H7 (cell line): ENCODE measurements around the gene RHBDL1. TPM values are rescaled to one million over a fixed set of nuclear protein-coding genes. Genes with fewer than 3 reads are reported as not detected.
A peak's percentile ranks its signal among the peaks of the same experiment; 100 is the strongest.
"Not testable (repeated sequence)": the region's sequence is repeated elsewhere in the genome, so short reads cannot be mapped to it uniquely, and the experiment has no call there.

Source experiments
- DNase-seq: peaks from one replicate; pipeline ENCODE4 v3.0.0; 2012
- H3K27me3 ChIP-seq: 2 replicates; pipeline ENCODE4 v1.6.0; 2011; ENCODE audit warnings: mild to moderate bottlenecking, low read length; ENCODE audit not compliant: control insufficient read depth, insufficient read depth
- H3K36me3 ChIP-seq: replicated peaks from 2 replicates; pipeline ENCODE4 v1.5.1; 2011; ENCODE audit warnings: low read length; ENCODE audit not compliant: control insufficient read depth, insufficient read depth
- H3K4me3 ChIP-seq: 2 replicates; pipeline ENCODE4 v1.5.1; 2011; ENCODE audit warnings: low read depth, mild to moderate bottlenecking, control low read depth, low read length, moderate library complexity; ENCODE audit not compliant: insufficient read depth
- total RNA-seq: library from RNA; depleted of rRNA; stranded (reverse); fragments of >200 nt; shearing (Covaris generic); gene quantifications from 2 replicates; pipeline ENCODE4 v1.2.3, GENCODE V29; 2014

The RHBDL1 gene
- total RNA-seq, 1 experiment from 2014 or later = 3.1 TPM

GRCh38 chr16:704552-705380 is 29.3 kb downstream of the RHBDL1 start:
- Histone ChIP-seq H3K27me3 (peaks cover 90% of the 10 kb centered on the region), H3K4me3 (peak overlapping the region; percentile 54; the same call in 1 of the 2 replicates), H3K36me3 (no peaks in the 10 kb centered on the region)
- DNase-seq = peak; percentile 86

GRCh38 chr16:705431-706188 is 30.1 kb downstream of the RHBDL1 start, which contains the start of gene FBXL16:
Gene FBXL16 (minus strand): TSS chr16:705801. CDS start chr16:697405, 8,396 bp downstream.
- DNase-seq = peak; percentile 95
- H3K36me3 ChIP-seq = no peaks in the 10 kb centered on the region
- H3K27me3 ChIP-seq = peaks cover 86% of the 10 kb centered on the region
- peak within 1 kb of the TSS; percentile 54 for H3K4me3 ChIP-seq

- H3K27me3 ChIP-seq = peaks cover 81% of the 10 kb centered on the region
- H3K4me3 ChIP-seq = peak overlapping the region; percentile 44
- DNase-seq = peak; percentile 89
- H3K36me3 ChIP-seq = no peaks in the 10 kb centered on the region
Observed at GRCh38 chr16:706189-707061, 31.0 kb downstream of the RHBDL1 start.

GRCh38 chr16:707062-707538 is 31.6 kb downstream of the RHBDL1 start:
- peaks cover 74% of the 10 kb centered on the region for H3K27me3 ChIP-seq
- no peak for DNase-seq
- H3K36me3 ChIP-seq = no peaks in the 10 kb centered on the region
- H3K4me3 ChIP-seq = no peak overlapping the region

GRCh38 chr16:708019-708418 is 32.5 kb downstream of the RHBDL1 start:
- no peak for DNase-seq
- Histone ChIP-seq H3K36me3 (no peaks in the 10 kb centered on the region), H3K27me3 (peaks cover 65% of the 10 kb centered on the region), H3K4me3 (no peak overlapping the region)

- Histone ChIP-seq H3K27me3 (peaks cover 58% of the 10 kb centered on the region), H3K4me3 (no peak overlapping the region), H3K36me3 (no peaks in the 10 kb centered on the region)
- no peak for DNase-seq
Observed at GRCh38 chr16:708959-709358, 33.5 kb downstream of the RHBDL1 start.

- no peak overlapping the region for H3K4me3 ChIP-seq
- peak; percentile 93 for DNase-seq
- peaks cover 57% of the 10 kb centered on the region for H3K27me3 ChIP-seq
- no peaks in the 10 kb centered on the region for H3K36me3 ChIP-seq
Observed at GRCh38 chr16:709566-710499, 34.4 kb downstream of the RHBDL1 start.

GRCh38 chr16:710500-711075 is 35.1 kb downstream of the RHBDL1 start:
- H3K36me3 ChIP-seq = no peaks in the 10 kb centered on the region
- peaks cover 55% of the 10 kb centered on the region for H3K27me3 ChIP-seq
- DNase-seq = no peak
- no peak overlapping the region for H3K4me3 ChIP-seq

- no peaks in the 10 kb centered on the region for H3K36me3 ChIP-seq
- DNase-seq = no peak
- H3K27me3 ChIP-seq = peaks cover 57% of the 10 kb centered on the region
- H3K4me3 ChIP-seq = no peak overlapping the region
Observed at GRCh38 chr16:711084-711483, 35.6 kb downstream of the RHBDL1 start.

GRCh38 chr16:711548-712320 is 36.3 kb downstream of the RHBDL1 start:
- H3K27me3 ChIP-seq = peaks cover 57% of the 10 kb centered on the region

GRCh38 chr16:712740-713250 is 37.3 kb downstream of the RHBDL1 start:
- not testable (repeated sequence) for H3K4me3 ChIP-seq, H3K36me3 ChIP-seq
- peak; percentile 83 for DNase-seq
- H3K27me3 ChIP-seq = peaks cover 49% of the 10 kb centered on the region

More at GRCh38 chr16:711548-712320, 36.3 kb downstream of the RHBDL1 start:
- peak; percentile 99 for DNase-seq
- no peak overlapping the region for H3K4me3 ChIP-seq
- no peaks in the 10 kb centered on the region for H3K36me3 ChIP-seq

- Histone ChIP-seq H3K27me3 (peaks cover 39% of the 10 kb centered on the region), H3K4me3 (no peak overlapping the region), H3K36me3 (no peaks in the 10 kb centered on the region)
- no peak for DNase-seq
Observed at GRCh38 chr16:714079-714478, 38.6 kb downstream of the RHBDL1 start.
